Lower leg skin (tissue), 3 donors: ENCODE data around the gene ZNF559.

ENCODE experiments used
- POLR2A ChIP-seq, 2 donors: fragments of 450-650 bp; IDR thresholded peaks; one replicate each; pipeline ENCODE4 v1.6.1; 2016 to 2017; ENCODE audit warnings: antibody characterized with exemption in 2 of 2, mild to moderate bottlenecking in 1 of 2, moderate library complexity in 1 of 2
- TF ChIP-seq, protein P1 (sequence below), 3 donors: fragments of 450-650 bp; IDR thresholded peaks; one replicate each; pipeline ENCODE4 v1.5.1; 2016; ENCODE audit warnings: antibody characterized with exemption in 3 of 3, mild to moderate bottlenecking in 3 of 3, moderate library complexity in 2 of 3

DNA sequence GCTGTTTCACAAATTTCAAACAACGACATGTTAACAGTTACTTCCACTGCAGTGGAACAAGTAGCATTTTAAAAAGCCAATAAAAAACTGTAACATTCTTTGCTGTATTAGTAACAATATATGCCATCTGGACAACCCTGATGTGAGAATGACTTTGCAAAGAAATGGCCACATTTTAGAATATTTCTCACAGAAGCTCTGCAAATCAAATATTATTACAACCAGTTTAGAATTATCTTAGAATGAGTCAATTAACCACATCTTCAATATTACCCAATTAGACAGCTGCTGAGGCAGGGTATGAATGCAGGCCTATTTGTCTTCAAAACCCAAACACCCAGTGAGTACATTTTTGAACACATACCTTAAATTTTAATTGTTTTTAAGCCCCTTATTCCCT is 17.5 kb upstream of the ZNF559 start:
- no peak for TF ChIP-seq POLR2A (IDR thresholded peaks at IDR 0.05)
- TF ChIP-seq, protein P1, sequence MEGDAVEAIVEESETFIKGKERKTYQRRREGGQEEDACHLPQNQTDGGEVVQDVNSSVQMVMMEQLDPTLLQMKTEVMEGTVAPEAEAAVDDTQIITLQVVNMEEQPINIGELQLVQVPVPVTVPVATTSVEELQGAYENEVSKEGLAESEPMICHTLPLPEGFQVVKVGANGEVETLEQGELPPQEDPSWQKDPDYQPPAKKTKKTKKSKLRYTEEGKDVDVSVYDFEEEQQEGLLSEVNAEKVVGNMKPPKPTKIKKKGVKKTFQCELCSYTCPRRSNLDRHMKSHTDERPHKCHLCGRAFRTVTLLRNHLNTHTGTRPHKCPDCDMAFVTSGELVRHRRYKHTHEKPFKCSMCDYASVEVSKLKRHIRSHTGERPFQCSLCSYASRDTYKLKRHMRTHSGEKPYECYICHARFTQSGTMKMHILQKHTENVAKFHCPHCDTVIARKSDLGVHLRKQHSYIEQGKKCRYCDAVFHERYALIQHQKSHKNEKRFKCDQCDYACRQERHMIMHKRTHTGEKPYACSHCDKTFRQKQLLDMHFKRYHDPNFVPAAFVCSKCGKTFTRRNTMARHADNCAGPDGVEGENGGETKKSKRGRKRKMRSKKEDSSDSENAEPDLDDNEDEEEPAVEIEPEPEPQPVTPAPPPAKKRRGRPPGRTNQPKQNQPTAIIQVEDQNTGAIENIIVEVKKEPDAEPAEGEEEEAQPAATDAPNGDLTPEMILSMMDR (IDR thresholded peaks at IDR 0.05) = no peak
